Erythroblast (primary cell): ENCODE measurements around the gene BTBD17.

ENCODE experiments used
- GATA1 ChIP-seq: IDR thresholded peaks from 2 replicates; pipeline ENCODE4 v1.6.1; 2011; ENCODE audit warnings: low read depth, mild to moderate bottlenecking, control low read depth, low read length, moderate library complexity
- POLR2A ChIP-seq: IDR thresholded peaks from 2 replicates; pipeline ENCODE4 v1.6.1; 2011; ENCODE audit warnings: mild to moderate bottlenecking, low read length

DNA sequence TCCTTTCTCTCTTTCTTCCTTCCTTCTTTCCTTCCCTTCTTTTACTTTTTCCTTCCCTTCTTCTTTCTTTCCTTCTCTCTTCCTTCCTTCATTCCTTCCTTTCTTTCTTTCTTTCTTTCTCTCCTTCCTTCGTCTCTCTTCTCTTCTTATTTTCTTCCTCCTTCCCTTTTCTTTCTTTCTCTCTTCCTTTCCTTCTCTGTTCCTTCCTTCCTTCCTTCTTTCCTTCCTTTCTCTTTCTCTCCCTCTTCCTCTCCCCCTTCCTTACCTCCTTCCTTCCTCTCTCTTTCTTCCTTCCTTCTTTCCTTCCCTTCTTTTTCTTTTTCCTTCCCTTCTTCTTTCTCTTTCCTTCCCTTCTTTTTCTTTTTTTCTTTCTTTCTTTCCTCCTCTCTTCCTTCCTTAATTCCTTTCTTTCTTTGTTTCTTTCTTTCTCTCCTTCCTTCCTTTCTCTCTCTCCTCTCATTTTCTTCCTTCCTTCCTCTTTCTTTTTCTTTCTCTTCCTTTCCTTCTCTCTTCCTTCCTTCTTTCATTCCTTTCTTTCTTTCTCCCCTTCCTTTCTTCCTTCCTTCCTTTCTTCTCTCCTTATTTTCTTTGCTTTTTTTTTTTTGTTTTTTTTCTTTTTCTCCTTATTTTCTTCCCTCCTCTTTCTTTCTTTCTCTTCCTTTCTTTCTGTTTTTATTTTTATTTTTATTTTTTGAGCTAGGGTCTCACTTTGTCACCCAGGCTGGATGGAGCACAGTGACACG, 28.4 kb upstream of the BTBD17 start:
- TF ChIP-seq POLR2A (no peak), GATA1 (no peak)
